ENCODE results near the gene MACROD2. TPM values are rescaled to one million over a fixed set of nuclear protein-coding genes. Genes with fewer than 3 reads are reported as not detected.

MACROD2 gene
- total RNA-seq, 4 donors from 2014 or later: 10.0 to 24.0 (median 17.0) TPM

DNA sequence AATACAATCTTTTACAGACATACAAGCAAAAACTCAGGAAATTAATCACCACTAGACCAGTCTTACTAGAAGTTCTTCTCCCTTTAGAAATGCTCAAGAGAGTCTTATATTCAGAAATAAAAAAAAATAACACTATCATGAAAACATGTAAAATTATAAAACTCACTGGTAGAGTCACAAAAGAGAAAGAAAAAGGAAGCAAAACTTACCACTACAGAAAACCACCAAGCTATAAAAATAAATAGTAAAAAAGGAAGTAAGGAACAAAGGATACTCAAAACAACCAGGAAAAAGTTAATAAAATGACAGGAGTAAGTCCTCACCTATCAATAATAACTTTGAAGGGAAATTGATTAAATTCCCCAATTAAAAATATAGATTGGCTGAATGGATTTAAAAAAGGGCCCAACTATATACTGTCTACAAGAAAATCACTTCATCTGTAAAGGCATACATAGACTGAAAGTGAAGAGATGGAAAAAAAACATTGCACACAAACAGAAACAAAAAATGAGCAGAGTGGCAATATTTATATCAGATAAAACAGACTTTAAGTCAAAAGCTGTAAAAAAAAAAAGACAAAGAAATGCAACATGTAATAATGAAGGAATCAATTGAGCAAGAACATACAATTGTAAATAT is 2088.4 kb downstream of the MACROD2 start:
- TF ChIP-seq CTCF (IDR thresholded peaks at IDR 0.05) (no peak), POLR2A (IDR thresholded peaks at IDR 0.05) (no peak)
- H3K4me3 ChIP-seq (ENCODE audit: low read depth, poor library complexity, severe bottlenecking): no peak overlapping the region
- no peak for DNase-seq (ENCODE audit: low spot score in 2 of 2)
- intact Hi-C loops (cut with DNase I; ENCODE audit: low total_unique reads): no loop called here

DNA sequence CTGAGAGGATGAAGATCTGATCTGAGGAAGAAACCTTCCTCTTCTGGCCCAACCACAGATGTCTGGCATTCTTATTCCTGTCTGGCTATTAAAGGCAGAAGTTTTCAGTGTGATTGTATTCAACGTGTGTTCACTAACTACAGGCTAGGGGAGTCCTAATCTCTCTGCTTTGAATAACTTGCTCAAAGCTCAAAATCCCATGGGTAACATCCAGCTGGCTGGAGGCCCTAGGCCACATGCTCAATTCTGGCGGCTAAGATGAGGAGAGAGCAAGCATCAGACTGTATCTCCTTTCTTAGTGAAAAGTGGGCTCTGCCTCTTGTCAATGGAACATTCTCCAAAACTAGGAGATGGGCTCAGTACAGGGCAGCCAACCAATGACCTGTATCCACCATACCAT is 2099.9 kb downstream of the MACROD2 start:
- DNase-seq (ENCODE audit: low spot score in 2 of 2): no peak
- TF ChIP-seq POLR2A (IDR thresholded peaks at IDR 0.05) (no peak), CTCF (IDR thresholded peaks at IDR 0.05) (no peak)
- intact Hi-C loops (cut with DNase I; ENCODE audit: low total_unique reads): no loop called here
- WGBS, 2 donors: 45% methylated on average over 2 of the region's 2 CpGs
- no peak overlapping the region for H3K4me3 ChIP-seq (ENCODE audit: low read depth, poor library complexity, severe bottlenecking)

- intact Hi-C loops (cut with DNase I; ENCODE audit: low total_unique reads): no loop called here
- 86 to 87% methylated on average over 4 of the region's 4 CpGs for WGBS, 2 donors
- DNase-seq (ENCODE audit: low spot score in 2 of 2): no peak
- H3K4me3 ChIP-seq (ENCODE audit: low read depth, poor library complexity, severe bottlenecking): no peak overlapping the region
- TF ChIP-seq CTCF (IDR thresholded peaks at IDR 0.05) (no peak), POLR2A (IDR thresholded peaks at IDR 0.05) (no peak)
These were observed 2101.5 kb downstream of the MACROD2 start for GRCh38 chr20:16096756-16097326.

DNA sequence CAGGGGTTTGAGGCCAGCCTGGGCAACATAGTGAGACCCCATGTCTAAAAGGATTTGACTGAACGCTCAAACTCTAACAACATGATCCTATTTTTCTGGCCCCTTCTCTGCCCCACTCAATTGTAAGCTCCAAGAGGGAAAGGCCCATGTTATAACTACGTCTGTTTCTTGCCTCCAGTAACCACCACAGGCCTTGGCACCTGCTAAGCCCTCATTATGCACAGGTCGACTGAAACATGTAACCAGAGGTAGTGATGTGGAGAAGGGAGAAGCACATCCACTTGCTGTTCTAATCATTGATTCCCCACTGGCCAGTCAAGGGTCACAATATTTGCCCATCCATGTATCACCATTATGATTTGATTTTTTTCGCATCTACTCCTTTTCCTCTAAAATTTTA is 2102.5 kb downstream of the MACROD2 start:
- H3K4me3 ChIP-seq (ENCODE audit: low read depth, poor library complexity, severe bottlenecking): no peak overlapping the region
- no peak for TF ChIP-seq CTCF (IDR thresholded peaks at IDR 0.05)
- TF ChIP-seq POLR2A (IDR thresholded peaks at IDR 0.05): no peak
- intact Hi-C loops (cut with DNase I; ENCODE audit: low total_unique reads): no loop called here
- 89 to 94% methylated on average over 4 of the region's 4 CpGs for WGBS, 2 donors
- DNase-seq (ENCODE audit: low spot score in 2 of 2): no peak

DNA sequence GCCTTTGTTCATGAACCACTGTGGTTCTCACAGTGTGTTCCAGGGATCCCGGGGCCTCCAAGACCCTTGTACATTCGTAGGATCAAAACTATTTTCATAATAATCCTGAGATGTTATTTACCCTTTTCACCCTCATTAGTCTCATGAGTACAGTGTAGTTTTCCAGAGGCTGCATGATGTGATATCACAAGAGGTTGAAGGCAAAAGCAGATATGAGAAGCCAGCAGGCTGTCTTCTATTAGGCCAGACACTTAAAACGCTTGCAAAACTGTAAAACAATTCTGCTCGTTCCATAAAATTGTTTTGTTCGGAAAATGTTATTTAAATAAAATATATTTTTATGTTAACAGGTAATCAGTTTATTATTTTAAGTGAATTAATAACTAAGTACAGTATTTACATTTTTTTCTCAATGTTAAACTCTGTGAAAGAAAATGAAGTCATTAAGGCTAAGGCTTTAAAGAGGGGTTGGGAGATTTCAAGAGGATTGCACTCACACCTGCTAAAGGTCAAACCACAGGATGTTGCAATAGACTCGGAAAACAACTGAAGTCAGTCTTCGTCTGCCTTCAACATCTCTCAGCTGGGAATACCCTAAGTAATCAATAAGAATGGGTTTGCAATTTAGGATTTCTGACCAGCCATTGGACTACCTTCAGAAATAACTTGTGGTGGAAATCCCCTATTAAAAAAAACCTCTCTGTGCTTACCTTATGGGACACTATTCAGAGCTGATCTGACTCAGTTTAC is 2103.7 kb downstream of the MACROD2 start:
- 74 to 75% methylated on average over 7 of the region's 7 CpGs for WGBS, 2 donors
- intact Hi-C loops (cut with DNase I; ENCODE audit: low total_unique reads): no loop called here
- no peak for DNase-seq (ENCODE audit: low spot score in 2 of 2)
- TF ChIP-seq POLR2A (IDR thresholded peaks at IDR 0.05): no peak
- TF ChIP-seq CTCF (IDR thresholded peaks at IDR 0.05): no peak
- H3K4me3 ChIP-seq (ENCODE audit: low read depth, poor library complexity, severe bottlenecking): no peak overlapping the region
